ENCODE data around the gene RTL9.

DNA sequence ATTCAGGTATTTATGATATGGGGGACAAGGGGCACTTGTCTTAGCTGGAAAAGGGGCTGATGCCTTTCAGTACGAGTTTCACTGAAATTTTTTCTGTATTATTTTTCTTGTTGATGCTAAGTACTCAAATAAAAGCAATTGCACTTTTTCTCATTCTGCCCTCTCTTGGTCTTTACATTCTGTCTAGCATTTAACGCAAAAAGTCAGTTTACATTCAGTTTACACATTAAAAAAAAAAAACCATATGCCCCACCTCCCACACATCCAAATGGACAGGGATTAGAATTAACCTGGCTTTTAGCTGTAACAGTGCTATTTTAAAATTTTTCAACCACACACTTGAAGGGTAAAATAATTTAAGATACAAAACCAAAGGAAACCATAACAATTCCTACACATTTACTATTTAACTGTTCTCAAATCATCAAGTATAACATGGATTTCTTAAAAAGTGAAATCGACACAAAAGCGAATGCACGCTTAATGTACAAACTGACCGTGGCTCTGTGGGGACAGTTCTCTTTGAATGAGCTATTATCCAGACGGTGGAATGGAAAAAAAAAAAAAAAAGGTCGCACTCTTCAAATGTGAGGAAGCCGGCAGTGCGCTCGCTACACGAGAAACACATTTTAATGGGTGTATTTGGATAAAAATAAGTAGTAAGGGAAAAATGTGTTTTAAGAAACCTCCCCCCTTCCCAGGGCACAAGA is 42.1 kb upstream of the RTL9 start:
- TF ChIP-seq SUZ12 (IDR thresholded peaks at IDR 0.05; ENCODE audit: extremely low read depth, insufficient read depth, insufficient read length) (no peak), ZNF274 (IDR thresholded peaks at IDR 0.05; ENCODE audit: low read depth, low read length) (no peak), YY1 (IDR thresholded peaks at IDR 0.05; ENCODE audit: insufficient read depth, insufficient read length) (no peak)
